Tongue (tissue), 3 donors: ENCODE measurements around the gene LCK. TPM values are rescaled to one million over a fixed set of nuclear protein-coding genes. Genes with fewer than 3 reads are reported as not detected.
A peak's percentile ranks its signal among the peaks of the same experiment; 100 is the strongest.

Experiments used
- DNase-seq: peaks from one replicate; pipeline ENCODE4 v3.0.0-alpha.2; 2015
- small RNA-seq: library from RNA; depleted of rRNA; stranded (forward); fragments of <200 nt; gene quantifications from one replicate; pipeline ENCODE3, GENCODE V24; 2014; ENCODE audit warnings: low replicate concordance
- total RNA-seq: library from RNA; depleted of rRNA; stranded (reverse); fragments of >200 nt; gene quantifications from one replicate; pipeline ENCODE4 v1.2.3, GENCODE V29; 2014

LCK gene
- total RNA-seq, 1 donor from 2014 or later = 1.3 TPM

GRCh38 chr1:32327204-32327603 lies 76.1 kb downstream of the LCK start:
- DNase-seq = no peak

- no peak for DNase-seq
Measured at GRCh38 chr1:32329931-32330466, 78.9 kb downstream of the LCK start.

DNA sequence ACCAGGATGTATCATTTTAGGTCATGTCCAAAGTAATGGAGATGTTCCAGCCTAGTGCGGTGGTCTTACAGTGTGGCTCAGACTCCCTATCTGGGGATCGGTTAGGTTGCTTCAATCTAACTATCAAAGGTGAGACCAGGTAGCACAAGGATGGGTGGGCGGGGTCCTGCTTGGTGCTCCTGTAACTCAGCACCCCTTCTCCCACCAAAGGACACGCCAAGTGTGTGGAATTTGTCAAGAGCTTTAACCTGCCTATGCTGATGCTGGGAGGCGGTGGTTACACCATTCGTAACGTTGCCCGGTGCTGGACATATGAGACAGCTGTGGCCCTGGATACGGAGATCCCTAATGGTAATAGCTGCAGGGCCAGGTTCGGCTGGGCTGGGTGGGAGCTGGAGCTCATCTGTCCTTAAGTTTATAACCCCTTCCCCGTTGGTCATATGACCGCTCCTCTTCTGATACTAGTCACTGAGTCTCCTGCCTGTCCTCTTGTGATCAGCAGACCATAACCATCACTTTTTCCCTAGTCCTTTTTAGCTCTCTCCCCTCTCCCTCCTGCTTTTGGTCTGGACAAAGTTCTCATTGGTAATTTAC lies 79.6 kb downstream of the LCK start:
- DNase-seq = no peak

DNA sequence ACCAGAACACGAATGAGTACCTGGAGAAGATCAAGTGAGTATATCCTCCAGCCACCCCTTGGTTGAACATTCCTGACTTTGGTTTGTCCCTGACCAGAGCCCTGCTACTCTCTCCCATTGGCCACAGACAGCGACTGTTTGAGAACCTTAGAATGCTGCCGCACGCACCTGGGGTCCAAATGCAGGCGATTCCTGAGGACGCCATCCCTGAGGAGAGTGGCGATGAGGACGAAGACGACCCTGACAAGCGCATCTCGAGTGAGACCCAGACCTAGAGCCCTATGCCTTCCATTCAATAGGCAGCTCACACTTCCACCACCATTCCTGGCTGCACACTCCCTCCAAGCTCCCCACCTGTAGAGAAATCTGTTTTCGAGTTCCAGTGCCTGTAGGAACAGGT lies 80.5 kb downstream of the LCK start:
- DNase-seq = no peak

- no peak for DNase-seq
Measured at GRCh38 chr1:32332290-32333079, 81.4 kb downstream of the LCK start.

GRCh38 chr1:32333251-32333963 lies 82.3 kb downstream of the LCK start:
- no peak for DNase-seq

- DNase-seq = no peak
Measured at GRCh38 chr1:32334274-32334861, 83.3 kb downstream of the LCK start.

DNA sequence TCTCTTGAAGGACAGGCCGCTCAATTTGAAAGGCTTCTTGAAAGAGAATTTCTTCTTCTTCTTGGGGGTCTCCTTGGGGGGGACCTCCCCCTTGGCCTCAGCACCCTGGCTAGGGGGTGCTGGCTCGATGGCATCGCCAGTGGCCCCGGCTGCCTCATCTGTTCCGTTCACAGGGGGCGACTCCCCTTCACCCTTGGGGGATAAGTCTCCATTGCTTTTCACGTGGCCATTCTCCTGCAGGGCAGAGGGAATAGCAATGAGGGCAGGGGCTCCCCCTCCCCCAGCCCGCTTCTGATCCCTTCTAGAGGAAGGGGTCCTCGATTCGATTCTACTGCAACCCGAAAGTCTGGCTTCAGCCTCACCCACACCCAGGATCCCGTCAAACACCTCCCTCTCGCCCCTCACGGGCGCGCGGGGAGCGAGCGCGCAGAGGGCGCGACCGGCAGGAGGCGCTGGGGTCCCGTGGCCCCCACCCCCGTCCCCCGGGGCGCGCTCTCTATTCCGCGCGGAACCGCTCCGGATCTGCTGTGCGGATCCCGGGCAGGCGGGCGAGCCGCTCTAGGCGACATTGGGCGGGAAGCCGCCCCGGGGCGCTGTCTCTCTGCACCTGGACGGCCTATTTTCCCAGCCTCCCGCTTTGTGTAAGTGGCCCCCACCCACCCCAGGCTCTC lies 83.9 kb downstream of the LCK start:
- peak; percentile 72 for DNase-seq

DNA sequence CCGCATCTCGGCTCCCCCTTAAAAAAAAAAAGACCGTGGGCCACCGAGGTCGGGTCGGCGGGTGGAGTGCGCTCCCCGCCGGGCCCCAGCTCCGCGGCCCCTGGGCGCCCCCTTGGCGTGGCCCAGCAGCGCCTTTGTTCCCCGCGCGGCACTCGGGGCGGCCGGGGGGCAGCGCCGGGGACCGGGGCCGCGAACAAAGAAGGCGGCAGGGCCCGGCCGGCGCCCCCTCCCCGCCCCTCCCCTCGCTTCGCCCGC lies 84.4 kb downstream of the LCK start:
- DNase-seq = no peak

Small RNAs within 50 kb of the gene (small RNA-seq; reads per million reads assigned to genes)
- not detected for gene RF00017
- gene RF00019 = not detected

Other genes starting within 250 kb of the LCK start
- gene KHDRBS1, start 237.4 kb upstream of the LCK start, total RNA-seq = 96.8 TPM
- 3.4 TPM for gene TMEM39B, start 178.3 kb upstream of the LCK start, total RNA-seq
- 36.3 TPM for gene KPNA6, start 143.2 kb upstream of the LCK start, total RNA-seq
- gene TXLNA, start 71.6 kb upstream of the LCK start, total RNA-seq = 39.5 TPM
- gene CCDC28B, start 50.7 kb upstream of the LCK start, total RNA-seq = 30.3 TPM
- gene IQCC, start 45.6 kb upstream of the LCK start, total RNA-seq = 2.7 TPM
- not detected for gene DCDC2B, start 42.2 kb upstream of the LCK start, total RNA-seq
- 10.6 TPM for gene TMEM234, start 28.9 kb upstream of the LCK start, total RNA-seq
- 145 TPM for gene EIF3I, start 28.9 kb upstream of the LCK start, total RNA-seq
- 0.31 TPM for gene FAM167B, start 4.0 kb upstream of the LCK start, total RNA-seq
- 58.3 TPM for gene HDAC1, start 40.8 kb downstream of the LCK start, total RNA-seq
- gene MARCKSL1, start 85.0 kb downstream of the LCK start, total RNA-seq = 40.8 TPM
- gene FAM229A, start 111.2 kb downstream of the LCK start, total RNA-seq = 0.82 TPM
- gene TSSK3, start 111.3 kb downstream of the LCK start, total RNA-seq = not detected
- 67.4 TPM for gene BSDC1, start 143.2 kb downstream of the LCK start, total RNA-seq
- gene ZBTB8B, start 213.8 kb downstream of the LCK start, total RNA-seq = under 0.01 TPM